HFFc6 (cell line): ENCODE measurements around the gene NEK2. TPM values are rescaled to one million over a fixed set of nuclear protein-coding genes. Genes with fewer than 3 reads are reported as not detected.

Experiments used
- DNase-seq: peaks from one replicate; pipeline ENCODE4 v3.0.0-alpha.2; 2018
- H3K27ac Mint-ChIP-seq: 2 replicates; pipeline ENCODE4 v1.8.0; 2020; ENCODE audit warnings: mild to moderate bottlenecking, mixed read lengths
- H3K27me3 Mint-ChIP-seq: 2 replicates; pipeline ENCODE4 v1.8.0; 2021; ENCODE audit warnings: mild to moderate bottlenecking, moderate library complexity, mixed read lengths; ENCODE audit not compliant: insufficient read depth
- H3K36me3 Mint-ChIP-seq: 2 replicates; pipeline ENCODE4 v1.8.0; 2021; ENCODE audit warnings: low read depth, mixed read lengths
- H3K4me1 Mint-ChIP-seq: 2 replicates; pipeline ENCODE4 v1.8.0; 2020; ENCODE audit warnings: low read depth, mixed read lengths
- H3K4me3 Mint-ChIP-seq: 2 replicates; pipeline ENCODE4 v1.8.0; 2020; ENCODE audit warnings: mild to moderate bottlenecking, moderate library complexity, mixed read lengths
- H3K9me3 Mint-ChIP-seq: 2 replicates; pipeline ENCODE4 v1.8.0; 2020; ENCODE audit warnings: mild to moderate bottlenecking, mixed read lengths
- total RNA-seq, 6 experiments: library from RNA; stranded (reverse); fragmentation: NEBNext Ultra II Directional; extraction: Animal tissue kit (Norgen Biotek cat#: 25700); gene quantifications; 2 replicates in 1 of 6; 3 replicates in 5 of 6; pipeline ENCODE4 v1.2.3, GENCODE V29; 2021
- TF ChIP-seq, protein P1 (sequence below): fragments of 200-600 bp; sonication (generic); IDR thresholded peaks from 2 replicates; pipeline ENCODE4 v1.5.0; 2021; ENCODE audit warnings: antibody characterized with exemption, mild to moderate bottlenecking

Gene NEK2
- total RNA-seq, 6 experiments from 2014 or later: 10.2 to 28.6 (median 26.8) TPM

DNA sequence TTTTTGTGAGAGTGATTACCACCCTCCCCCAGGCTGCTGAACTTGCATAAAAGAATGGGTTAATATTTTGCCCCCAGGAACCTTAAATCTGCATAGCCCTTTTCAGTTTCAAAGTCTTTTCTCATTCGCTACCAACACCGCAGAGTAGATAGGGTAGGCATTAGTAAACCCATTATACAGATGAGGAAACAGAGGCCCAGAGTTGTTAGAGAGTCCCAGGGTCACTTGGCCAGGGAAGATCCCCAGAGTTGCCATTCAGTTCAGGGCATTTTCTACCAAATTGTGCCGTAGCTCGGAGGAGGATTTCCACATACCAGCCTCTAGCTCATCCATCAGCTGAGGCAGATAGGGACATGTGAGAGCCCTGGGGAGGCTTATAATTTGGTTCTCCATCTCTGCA, 40.5 kb downstream of the NEK2 start:
- no peaks in the 10 kb centered on the region for H3K36me3 Mint-ChIP-seq
- TF ChIP-seq, protein P1, sequence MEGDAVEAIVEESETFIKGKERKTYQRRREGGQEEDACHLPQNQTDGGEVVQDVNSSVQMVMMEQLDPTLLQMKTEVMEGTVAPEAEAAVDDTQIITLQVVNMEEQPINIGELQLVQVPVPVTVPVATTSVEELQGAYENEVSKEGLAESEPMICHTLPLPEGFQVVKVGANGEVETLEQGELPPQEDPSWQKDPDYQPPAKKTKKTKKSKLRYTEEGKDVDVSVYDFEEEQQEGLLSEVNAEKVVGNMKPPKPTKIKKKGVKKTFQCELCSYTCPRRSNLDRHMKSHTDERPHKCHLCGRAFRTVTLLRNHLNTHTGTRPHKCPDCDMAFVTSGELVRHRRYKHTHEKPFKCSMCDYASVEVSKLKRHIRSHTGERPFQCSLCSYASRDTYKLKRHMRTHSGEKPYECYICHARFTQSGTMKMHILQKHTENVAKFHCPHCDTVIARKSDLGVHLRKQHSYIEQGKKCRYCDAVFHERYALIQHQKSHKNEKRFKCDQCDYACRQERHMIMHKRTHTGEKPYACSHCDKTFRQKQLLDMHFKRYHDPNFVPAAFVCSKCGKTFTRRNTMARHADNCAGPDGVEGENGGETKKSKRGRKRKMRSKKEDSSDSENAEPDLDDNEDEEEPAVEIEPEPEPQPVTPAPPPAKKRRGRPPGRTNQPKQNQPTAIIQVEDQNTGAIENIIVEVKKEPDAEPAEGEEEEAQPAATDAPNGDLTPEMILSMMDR: no peak
- no peaks in the 10 kb centered on the region for H3K9me3 Mint-ChIP-seq
- peaks cover 44% of the 10 kb centered on the region for H3K4me1 Mint-ChIP-seq
- H3K27ac Mint-ChIP-seq: no peak overlapping the region
- H3K4me3 Mint-ChIP-seq: no peak overlapping the region
- no peak for DNase-seq
- H3K27me3 Mint-ChIP-seq: no peaks in the 10 kb centered on the region; the same call in none of the 2 replicates

DNA sequence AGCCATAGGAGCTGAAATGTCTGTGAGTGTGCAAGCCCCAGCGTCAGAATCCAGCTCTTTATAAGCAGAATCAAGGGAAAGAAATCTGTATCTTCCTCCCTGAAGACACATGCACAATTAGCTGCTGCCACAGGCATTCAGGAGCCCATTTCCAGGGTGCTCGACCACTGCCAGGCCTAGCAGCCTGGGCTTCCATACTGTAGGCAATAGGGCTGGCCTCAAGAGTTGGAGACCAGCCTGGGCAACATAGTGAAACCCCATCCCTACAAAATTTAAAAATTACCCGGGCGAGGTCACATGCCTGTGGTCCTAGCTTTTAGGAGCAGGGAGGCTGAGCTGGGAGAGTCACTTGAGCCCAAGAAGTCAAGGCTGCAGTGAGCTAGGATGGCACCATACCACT, 41.0 kb downstream of the NEK2 start:
- no peaks in the 10 kb centered on the region for H3K9me3 Mint-ChIP-seq
- TF ChIP-seq, protein P1: no peak
- no peak for DNase-seq
- no peak overlapping the region for H3K27ac Mint-ChIP-seq
- no peaks in the 10 kb centered on the region for H3K36me3 Mint-ChIP-seq
- no peak overlapping the region for H3K4me3 Mint-ChIP-seq
- no peaks in the 10 kb centered on the region; the same call in 1 of the 2 replicates for H3K27me3 Mint-ChIP-seq
- H3K4me1 Mint-ChIP-seq: peaks cover 39% of the 10 kb centered on the region

DNA sequence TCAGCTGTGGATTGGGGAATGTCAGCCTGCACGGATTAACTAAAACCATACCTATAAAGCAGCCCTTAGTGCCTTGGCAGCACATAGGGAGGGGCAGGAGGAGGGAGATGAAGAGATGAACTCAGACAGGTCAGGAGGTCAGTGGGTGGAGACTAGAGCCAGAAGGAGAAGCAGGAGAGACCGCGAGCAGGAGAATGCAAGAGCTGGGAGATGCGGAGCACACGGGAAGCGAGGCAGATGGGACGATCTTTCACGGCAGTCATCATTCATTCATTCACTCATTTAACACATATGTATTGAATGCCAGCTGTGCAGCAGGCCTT, 41.9 kb downstream of the NEK2 start:
- Mint-ChIP-seq H3K36me3 (no peaks in the 10 kb centered on the region), H3K27me3 (peaks cover 4% of the 10 kb centered on the region; the same call in 1 of the 2 replicates), H3K4me1 (peaks cover 31% of the 10 kb centered on the region), H3K9me3 (no peaks in the 10 kb centered on the region), H3K27ac (no peak overlapping the region), H3K4me3 (no peak overlapping the region)
- TF ChIP-seq, protein P1: no peak
- no peak for DNase-seq

DNA sequence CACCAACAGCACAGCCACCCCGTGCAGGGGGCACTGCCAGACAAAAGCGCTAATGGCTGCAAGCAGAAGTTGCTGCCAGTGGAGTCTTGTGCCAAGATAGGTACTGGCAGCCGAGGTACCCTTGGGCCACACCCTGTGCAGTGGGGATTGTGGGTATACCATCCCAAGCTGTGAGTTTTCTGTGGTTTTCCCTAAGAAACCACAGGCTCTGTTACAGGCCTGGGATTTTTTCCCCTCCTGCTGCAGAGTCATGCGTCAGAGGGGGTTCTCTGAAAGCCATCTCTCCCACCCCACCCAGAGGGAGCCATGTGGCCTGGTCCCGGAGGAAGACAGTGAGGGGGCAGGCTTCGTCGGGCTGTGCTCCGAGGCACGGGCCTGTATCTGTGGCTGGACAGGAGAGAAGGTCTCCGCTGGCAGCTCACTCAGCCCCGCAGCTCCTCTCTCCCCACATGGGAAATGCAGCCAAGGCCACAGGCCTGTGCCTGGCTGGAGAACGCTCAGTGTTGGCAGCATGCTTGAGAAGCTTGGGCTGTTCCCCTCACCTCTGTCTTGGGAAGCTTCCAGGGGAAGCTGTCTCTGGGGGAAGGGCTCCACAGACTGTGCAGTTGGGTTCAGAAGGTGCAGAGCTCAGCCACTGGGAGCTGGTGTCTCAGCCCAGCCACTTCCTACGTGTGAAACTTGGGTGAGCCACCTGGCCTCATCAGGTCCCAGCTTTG, 42.5 kb downstream of the NEK2 start:
- Mint-ChIP-seq H3K9me3 (no peaks in the 10 kb centered on the region), H3K27ac (no peak overlapping the region)

DNA sequence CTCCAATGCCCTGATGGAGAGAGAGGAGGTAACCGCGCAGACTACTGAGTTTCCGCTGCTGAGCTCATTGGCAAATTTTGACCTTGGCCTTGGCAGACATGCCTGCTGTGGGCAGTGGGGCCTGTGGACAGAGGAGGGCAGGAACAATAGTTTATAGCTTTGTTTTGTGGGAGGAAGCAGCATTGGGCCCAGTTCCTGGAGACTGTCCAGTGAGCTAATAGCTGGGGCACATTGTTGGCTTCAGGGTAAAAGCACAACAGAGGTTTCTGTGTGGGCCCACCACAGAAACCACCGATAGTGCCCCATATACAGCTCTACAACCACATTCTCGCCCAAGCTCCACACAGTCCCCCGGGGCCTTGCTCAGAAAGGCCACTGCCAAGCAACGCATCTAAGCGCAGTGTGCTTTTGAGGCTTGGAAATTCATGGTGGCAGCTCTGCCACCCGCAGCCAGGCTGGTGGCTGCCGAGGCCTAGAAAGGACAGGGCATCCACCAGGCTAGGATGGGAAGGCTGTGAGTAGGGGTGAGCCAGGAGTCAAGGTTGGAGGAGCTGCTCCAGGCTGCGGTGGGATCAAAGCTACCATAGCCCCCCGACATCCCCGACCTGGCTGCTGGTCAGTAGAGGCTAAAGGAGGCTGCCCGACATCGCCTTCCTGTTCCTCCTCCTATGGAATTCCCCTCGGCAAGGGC, 43.2 kb downstream of the NEK2 start:
- Mint-ChIP-seq H3K9me3 (no peaks in the 10 kb centered on the region), H3K4me1 (peaks cover 25% of the 10 kb centered on the region), H3K36me3 (no peaks in the 10 kb centered on the region), H3K4me3 (no peak overlapping the region), H3K27ac (no peak overlapping the region), H3K27me3 (peaks cover 4% of the 10 kb centered on the region)
- no peak for DNase-seq
- TF ChIP-seq, protein P1: no peak

More for the DNA sequence above, 42.5 kb downstream of the NEK2 start:
- no peak for DNase-seq
- TF ChIP-seq, protein P1: no peak
- Mint-ChIP-seq H3K4me3 (no peak overlapping the region), H3K27me3 (peaks cover 4% of the 10 kb centered on the region; the same call in 1 of the 2 replicates), H3K36me3 (no peaks in the 10 kb centered on the region), H3K4me1 (peaks cover 26% of the 10 kb centered on the region)
